Measurements from ENCODE around the gene NKD1. TPM values are rescaled to one million over a fixed set of nuclear protein-coding genes. Genes with fewer than 3 reads are reported as not detected.

NKD1 gene
- total RNA-seq, 6 experiments from 2014 or later = 0.69 to 2.6 (median 2.1) TPM

DNA sequence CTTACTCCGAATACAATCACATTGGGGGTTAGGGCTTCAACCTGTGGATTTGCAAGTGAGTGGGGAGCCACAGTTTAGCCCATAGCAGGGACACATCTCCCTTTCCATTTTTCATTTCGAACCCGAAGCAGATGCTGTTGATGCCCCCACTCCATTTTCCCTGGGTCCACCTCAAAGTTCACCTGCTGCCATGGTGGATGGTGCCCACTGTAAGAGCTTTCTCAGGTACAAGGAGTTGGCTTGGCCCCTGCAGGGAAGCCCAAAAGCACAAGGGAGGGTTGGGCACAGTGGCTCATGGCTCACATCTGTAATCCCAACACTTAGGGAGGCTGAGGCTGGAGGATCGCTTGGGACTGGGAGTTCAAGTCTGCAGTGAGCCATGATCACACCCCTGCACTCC lies 81.1 kb downstream of the NKD1 start:
- Histone ChIP-seq H3K27me3 (no peaks in the 10 kb centered on the region), H3K9me3 (no peaks in the 10 kb centered on the region), H3K27ac (no peak overlapping the region), H3K4me3 (no peak overlapping the region), H3K36me3 (no peaks in the 10 kb centered on the region), H3K4me1 (no peaks in the 10 kb centered on the region)
- DNase-seq (no peak), ATAC-seq (no peak)
- WGBS (ENCODE audit: insufficient coverage, low coverage, low lambda C conversion rate, missing lambda C conversion rate) = 73% methylated on average over 3 of the region's 4 CpGs
- TF ChIP-seq, protein P1, sequence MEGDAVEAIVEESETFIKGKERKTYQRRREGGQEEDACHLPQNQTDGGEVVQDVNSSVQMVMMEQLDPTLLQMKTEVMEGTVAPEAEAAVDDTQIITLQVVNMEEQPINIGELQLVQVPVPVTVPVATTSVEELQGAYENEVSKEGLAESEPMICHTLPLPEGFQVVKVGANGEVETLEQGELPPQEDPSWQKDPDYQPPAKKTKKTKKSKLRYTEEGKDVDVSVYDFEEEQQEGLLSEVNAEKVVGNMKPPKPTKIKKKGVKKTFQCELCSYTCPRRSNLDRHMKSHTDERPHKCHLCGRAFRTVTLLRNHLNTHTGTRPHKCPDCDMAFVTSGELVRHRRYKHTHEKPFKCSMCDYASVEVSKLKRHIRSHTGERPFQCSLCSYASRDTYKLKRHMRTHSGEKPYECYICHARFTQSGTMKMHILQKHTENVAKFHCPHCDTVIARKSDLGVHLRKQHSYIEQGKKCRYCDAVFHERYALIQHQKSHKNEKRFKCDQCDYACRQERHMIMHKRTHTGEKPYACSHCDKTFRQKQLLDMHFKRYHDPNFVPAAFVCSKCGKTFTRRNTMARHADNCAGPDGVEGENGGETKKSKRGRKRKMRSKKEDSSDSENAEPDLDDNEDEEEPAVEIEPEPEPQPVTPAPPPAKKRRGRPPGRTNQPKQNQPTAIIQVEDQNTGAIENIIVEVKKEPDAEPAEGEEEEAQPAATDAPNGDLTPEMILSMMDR (IDR thresholded peaks at IDR 0.05) = no peak
- TF ChIP-seq POLR2A (IDR thresholded peaks at IDR 0.05) = no peak
- intact Hi-C loops (cut with DNase I) = no loop called here

DNA sequence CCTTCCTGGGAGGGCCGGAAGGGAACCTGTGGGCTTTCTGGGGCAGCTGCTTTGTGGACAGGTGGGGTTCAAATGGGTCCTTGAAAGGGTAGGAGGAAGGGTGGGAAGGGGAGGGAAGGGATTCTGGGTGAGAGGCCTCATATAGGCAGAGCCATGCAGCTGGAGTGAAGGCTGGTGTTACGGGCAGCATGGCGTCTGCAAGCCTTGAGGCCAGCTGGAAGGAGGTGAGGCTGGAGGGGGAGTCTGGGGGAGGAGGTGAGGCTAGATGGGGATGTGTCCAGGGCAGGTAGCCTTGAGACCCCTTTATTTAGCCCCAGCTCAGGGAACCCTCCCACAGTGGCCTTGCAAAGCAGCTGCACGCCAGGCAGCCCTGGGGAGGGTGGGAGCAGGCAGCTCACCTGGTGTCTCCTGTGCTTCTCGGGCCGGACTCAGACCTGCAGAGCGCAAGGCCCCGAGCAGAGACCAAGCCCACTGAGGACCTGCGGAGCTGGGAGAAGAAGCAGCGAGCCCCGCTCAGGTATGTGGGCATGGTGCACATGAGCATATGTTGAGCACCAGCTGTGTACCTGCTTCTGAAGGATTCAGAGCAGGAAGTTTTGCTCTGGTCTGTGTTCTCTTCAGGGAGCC lies 82.3 kb downstream of the NKD1 start:
- intact Hi-C loops (cut with DNase I) = no loop called here
- Histone ChIP-seq H3K36me3 (no peaks in the 10 kb centered on the region), H3K4me1 (no peaks in the 10 kb centered on the region), H3K27me3 (no peaks in the 10 kb centered on the region), H3K9me3 (no peaks in the 10 kb centered on the region), H3K27ac (no peak overlapping the region), H3K4me3 (no peak overlapping the region)
- no peak for ATAC-seq
- TF ChIP-seq, protein P1 (IDR thresholded peaks at IDR 0.05) = no peak
- TF ChIP-seq POLR2A (IDR thresholded peaks at IDR 0.05) = no peak
- 60% methylated on average over 1 of the region's 11 CpGs for WGBS (ENCODE audit: insufficient coverage, low coverage, low lambda C conversion rate, missing lambda C conversion rate)
- no peak for DNase-seq

DNA sequence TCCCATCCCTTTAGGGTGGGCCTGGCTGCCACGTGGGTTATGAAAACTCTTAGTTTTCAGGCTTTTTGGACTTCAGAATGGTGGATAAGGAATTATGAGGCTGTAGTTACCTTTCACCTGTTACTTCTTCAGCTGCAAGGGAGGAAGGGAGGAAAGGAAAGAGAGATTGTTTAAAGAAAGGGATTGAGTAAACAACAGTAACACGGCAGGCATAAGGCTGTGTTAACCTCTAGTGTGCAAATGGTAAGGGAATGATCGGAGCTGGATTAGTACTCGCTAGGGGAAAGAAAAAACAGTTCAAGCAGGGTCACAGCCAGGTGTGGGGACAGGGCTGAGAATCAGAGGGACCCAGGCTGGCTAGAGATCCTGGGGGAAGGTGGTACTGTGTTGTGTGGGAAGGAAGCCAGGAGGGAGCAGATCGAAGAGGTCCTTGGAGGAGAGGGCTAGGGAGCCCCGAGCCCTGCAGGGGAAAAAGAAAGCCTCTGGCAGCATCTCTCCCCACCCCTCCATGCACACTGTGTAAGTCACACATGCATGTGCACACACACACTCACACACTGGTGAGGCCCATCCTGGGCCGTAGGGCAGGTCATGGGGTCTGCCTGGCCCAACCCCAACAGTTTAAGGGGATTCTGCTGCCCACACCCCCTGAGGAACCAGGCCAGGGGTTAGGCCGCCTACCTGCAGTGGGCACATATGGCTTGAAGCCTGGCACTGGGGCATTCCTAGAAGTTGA lies 83.2 kb downstream of the NKD1 start:
- Histone ChIP-seq H3K9me3 (no peaks in the 10 kb centered on the region), H3K36me3 (no peaks in the 10 kb centered on the region), H3K27ac (no peak overlapping the region), H3K4me3 (no peak overlapping the region), H3K27me3 (no peaks in the 10 kb centered on the region), H3K4me1 (no peaks in the 10 kb centered on the region)
- intact Hi-C loops (cut with DNase I) = no loop called here
- 53% methylated on average over 5 of the region's 8 CpGs for WGBS (ENCODE audit: insufficient coverage, low coverage, low lambda C conversion rate, missing lambda C conversion rate)
- no peak for DNase-seq
- ATAC-seq = no peak
- no peak for TF ChIP-seq POLR2A (IDR thresholded peaks at IDR 0.05)
- TF ChIP-seq, protein P1 (IDR thresholded peaks at IDR 0.05) = no peak

DNA sequence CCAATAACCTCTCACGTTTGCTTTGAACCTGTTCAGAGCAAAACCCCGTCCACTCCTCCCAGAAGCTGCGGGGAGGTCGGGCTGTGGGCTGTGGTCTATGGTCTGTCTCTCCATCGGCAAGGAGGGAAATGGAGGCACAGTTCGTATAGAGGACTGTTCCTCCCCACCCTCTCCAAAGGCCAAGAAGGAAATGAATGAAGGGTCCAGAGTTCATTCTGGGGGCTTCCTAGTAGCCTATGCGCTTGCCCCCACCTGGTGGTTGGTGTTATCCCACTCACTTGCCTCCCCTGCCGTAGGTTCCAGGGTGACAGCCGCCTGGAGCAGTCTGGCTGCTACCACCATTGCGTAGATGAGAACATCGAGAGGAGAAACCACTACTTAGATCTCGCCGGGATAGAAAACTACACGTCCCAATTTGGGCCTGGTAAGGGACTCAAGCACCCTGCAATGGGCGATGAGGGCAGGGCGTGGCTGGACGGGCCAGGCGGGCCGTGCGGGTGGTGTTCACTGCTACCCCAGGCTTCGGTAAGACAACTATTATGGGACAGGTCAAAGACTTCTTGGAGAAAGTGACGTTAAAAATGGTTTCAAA lies 83.9 kb downstream of the NKD1 start:
- TF ChIP-seq, protein P1 (IDR thresholded peaks at IDR 0.05) = no peak
- no peak for TF ChIP-seq POLR2A (IDR thresholded peaks at IDR 0.05)
- Histone ChIP-seq H3K27me3 (no peaks in the 10 kb centered on the region), H3K36me3 (no peaks in the 10 kb centered on the region), H3K9me3 (no peaks in the 10 kb centered on the region), H3K4me1 (no peaks in the 10 kb centered on the region), H3K4me3 (no peak overlapping the region), H3K27ac (no peak overlapping the region)
- no peak for DNase-seq
- WGBS (ENCODE audit: insufficient coverage, low coverage, low lambda C conversion rate, missing lambda C conversion rate) = 90% methylated on average over 15 of the region's 22 CpGs
- intact Hi-C loops (cut with DNase I) = no loop called here
- no peak for ATAC-seq
